ENCODE results near the gene KIF14.
"Not testable (repeated sequence)": the region's sequence is repeated elsewhere in the genome, so short reads cannot be mapped to it uniquely, and the experiment has no call there.

The KIF14 gene

DNA sequence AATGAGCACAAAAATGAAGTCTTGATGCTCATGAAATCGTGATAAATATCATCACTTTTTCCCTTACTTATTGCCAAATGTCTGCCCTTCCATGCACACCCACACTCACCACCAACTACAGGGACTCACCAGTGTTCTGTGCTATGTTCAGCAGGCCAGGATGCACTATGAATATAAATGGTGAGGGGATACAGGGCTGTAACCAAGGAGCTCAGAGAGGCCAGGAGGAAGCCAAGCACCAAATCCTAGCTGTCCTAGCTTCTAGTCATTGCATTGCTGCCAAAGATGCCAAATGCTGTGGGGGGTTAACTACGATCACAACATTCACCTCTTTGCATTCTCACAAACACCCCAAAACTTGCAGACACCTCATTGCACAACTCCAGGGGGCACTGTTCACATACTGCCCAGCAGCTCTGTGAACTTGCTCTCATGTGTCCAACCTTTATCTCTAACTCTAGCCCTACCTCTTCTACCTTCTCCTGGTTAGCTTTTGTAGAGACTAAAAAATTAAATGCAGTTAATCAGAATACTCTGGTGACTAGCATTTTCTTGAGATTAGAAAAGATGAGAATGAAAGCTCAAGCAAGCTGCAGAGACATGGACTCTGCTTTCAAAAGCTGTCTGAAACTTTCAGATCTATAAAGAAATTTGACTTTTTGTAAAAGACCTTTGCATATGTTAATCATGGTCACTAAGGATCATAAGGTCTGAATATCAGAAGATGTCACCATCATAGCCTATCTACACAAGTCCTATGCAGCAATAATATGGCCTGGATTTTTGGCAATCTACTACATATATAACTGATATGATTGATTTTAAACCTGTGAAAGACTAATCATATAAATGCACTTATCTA is 13.9 kb upstream of the KIF14 start:
- DNase-seq: peak; percentile 45

DNA sequence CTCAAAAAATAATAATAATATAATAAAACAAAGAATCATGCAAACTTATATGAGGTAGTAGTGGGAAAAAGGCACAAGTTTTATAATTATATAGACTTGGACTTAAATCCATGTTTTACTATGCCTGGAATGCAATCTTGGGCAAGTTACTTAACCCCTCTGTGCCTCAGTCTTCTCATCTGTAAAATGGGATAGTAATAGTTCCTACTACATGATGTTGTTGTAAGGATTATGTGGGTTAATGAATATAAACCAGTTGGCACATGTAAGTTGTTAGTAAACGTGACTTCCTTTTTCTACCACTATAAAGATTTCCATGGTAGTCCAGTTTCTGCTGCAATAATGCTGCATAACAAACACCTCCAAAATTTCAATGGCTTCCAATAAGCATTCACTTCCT is 10.8 kb upstream of the KIF14 start:
- DNase-seq: no peak

DNA sequence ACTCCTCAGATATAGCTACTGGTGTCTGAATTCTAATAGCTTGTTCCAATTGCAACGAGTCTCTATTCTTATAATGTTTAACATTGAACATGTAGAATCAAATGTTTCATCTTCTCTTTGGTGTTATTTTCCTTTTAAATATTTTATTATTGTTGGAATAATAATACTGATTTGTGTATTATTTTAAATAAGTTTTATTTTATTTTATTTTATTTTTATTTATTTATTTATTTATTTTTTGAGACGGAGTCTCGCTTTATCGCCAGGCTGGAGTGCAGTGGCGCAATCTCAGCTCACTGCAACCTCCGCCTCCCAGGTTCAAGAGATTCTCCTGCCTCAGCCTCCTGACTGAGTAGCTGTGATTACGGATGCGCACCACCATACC is 10.0 kb upstream of the KIF14 start:
- not testable (repeated sequence) for DNase-seq

DNA sequence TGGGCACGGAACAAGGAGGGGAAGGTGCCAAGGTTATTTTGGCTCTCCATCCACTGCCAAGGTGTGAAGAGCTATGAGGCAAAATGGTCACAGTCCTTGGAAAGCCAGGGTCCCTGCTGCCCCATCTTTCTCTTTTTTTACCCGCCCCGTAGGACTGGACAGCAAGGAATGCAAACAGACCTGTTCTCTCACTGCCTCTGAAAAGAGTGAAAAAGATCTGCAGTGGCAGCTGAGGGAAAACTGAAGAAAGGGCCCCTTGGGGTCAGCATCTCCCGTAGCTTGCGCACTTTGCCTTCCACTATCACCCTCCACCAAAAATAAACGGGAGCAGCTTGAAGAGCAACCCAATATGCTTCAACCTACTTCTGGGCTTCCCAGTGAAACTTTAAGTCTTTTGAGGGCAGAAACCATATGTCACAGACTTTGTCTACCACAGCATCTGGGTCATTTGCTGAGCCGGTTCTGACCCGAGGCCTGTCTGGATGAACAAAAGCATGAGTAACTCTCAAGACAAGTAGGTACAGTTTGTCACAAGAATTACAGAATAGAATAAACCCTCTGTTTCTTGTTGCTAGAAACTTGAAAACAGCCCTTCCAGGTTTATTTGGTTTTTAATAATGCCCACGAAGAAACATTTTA is 9.4 kb upstream of the KIF14 start:
- DNase-seq: no peak

DNA sequence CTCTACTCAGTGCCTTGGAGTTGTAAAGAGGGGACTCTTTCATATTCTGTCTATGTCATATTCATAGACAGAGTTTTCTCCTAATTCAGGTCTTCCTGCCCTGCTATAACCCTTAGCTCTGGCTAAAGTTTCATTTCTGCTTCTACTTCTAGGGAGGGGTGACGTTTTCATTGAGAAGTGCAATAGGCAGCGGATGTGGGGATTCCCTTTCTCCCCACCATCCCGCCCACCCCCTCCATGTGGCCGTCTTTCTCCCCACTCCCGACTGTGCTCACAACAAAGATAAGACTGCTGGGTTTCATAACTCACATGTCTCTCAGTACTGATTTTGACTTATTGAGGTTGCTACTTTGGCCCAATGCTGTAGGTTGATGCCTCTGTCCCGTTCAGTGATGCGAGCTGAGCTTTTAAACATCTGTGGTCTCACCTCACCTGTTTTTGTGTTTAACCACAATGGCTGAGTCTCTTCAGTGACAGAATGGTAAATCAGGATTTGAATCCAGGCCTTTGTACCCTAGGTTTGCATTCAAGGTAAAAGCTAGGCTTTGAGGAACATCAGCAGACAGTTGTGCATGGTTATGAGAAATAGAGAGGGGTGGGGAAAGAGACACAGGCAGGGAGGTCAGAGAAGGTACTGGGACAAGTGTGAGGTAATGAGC is 7.8 kb upstream of the KIF14 start:
- no peak for DNase-seq

DNA sequence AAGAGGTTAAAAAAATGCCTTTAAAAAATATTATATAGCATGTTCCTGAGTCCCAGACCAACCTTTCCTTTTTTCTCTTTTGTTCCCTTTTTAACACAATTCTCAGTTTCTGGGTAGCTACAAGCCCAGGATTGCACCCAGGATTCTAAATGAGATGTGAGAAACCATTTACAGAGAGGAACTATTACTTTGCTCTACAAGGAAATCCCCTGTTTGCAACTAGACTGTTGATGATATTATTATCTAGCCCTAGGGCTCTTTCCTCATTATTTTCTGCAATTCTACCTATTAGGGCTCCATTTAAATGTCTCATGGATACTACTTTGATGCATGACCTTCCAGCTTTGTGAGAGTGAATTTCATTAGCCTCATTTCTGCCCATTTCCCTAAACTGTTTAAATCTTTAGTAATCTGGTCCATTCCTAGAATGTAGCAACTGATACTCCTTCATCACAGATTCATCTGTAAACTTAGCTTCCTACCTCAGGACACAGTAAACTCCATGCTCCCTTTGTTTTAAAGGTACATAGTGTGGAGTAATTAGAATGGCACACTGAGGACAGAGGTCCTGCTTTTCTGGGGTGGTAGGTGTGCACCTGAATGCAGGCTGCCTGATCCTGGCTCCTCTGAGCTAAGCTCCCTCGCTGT is 7.1 kb upstream of the KIF14 start:
- DNase-seq: no peak

- no peak for DNase-seq
Observed at GRCh38 chr1:200626853-200627534, 6.4 kb upstream of the KIF14 start.

- DNase-seq: peak; percentile 41
Observed at GRCh38 chr1:200625381-200625824, 4.9 kb upstream of the KIF14 start.

- no peak for DNase-seq
Observed at GRCh38 chr1:200624679-200625335, 4.3 kb upstream of the KIF14 start.

- peak; percentile 55 for DNase-seq
Observed at GRCh38 chr1:200619894-200620272, 668 bp downstream of the KIF14 start.

GRCh38 chr1:200610846-200611245 is 9.7 kb downstream of the KIF14 start:
- no peak for DNase-seq

GRCh38 chr1:200602632-200603031 is 17.9 kb downstream of the KIF14 start:
- DNase-seq: no peak

DNA sequence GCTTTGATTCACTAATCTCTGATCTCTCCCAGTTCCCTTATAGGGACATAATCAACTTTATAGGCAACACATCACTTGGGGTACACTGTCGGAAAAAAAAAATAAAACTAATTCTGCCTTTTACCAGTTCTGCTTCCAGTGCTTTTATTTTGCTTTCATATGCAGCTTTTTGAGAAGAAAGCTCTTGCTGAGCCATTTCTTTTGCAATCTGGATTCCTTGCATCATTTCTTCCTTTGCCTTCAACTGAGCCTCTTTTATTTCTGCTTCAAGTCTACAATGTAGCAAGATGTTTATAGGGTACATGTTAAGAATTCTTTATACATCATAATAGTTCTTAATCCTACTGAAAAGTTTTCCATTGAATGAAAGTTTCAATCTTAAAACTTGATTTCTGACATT is 30.6 kb downstream of the KIF14 start:
- DNase-seq: no peak

DNA sequence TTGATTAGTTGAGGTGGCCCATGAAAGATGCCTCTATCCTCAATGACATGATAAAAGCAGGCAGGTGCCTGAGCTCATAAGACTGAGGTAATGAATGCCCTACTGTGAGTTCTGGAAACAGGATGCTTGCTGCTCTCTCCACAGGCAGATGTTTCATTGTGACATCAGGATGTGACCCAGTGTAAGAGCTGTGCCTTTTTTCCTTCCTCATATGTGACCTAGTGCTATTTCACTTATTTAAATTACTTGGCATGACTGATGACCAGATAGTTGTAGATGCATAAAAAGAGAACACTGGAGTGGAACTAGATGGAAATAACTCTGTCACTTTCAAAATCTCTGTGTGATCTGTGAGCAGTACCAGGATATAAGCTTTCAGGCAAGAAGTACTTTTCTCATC is 31.9 kb downstream of the KIF14 start:
- no peak for DNase-seq

DNA sequence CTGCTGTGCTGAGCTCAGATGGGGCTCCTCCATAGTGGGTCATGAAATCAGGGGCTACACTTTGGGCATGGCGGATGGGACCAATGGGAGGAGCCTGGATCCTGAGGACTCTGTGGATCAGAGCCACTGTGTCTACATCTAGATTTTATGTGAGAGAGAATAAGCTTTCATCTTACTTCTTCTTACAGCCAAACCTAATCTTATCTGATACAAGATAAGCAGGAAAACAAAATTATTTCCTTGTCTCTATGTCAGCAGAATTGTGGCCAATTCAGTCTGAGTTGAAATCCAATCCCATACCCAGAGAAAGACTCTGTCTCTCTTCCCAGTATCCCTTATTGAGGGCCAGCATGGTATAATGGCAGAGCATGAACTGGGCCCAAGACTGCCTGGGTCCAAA is 56.2 kb downstream of the KIF14 start:
- DNase-seq: no peak

DNA sequence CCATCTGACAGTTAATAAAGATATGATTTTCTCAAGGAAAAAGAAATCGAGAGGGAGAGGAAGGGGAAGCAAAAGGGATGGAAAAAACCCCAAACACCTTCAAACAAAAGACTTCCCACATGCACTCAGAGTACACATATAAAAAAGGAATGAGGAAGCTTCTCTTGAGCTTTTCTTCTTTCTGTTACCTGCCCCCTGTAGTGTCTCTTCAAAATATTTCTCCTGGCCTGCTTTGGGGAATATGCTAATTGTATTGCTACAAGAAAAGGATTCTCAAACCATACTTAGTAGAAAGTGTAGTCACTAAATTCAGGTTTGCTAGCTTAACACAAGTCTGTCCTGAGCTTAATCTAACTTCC is 58.7 kb downstream of the KIF14 start:
- no peak for DNase-seq

GRCh38 chr1:200558866-200559459 is 61.6 kb downstream of the KIF14 start:
- DNase-seq: peak; percentile 73

GRCh38 chr1:200556002-200556401 is 64.5 kb downstream of the KIF14 start:
- DNase-seq: no peak

GRCh38 chr1:200552737-200553136 is 67.8 kb downstream of the KIF14 start:
- DNase-seq: not testable (repeated sequence)

- DNase-seq: no peak
Observed at GRCh38 chr1:200550367-200550766, 70.2 kb downstream of the KIF14 start.

DNA sequence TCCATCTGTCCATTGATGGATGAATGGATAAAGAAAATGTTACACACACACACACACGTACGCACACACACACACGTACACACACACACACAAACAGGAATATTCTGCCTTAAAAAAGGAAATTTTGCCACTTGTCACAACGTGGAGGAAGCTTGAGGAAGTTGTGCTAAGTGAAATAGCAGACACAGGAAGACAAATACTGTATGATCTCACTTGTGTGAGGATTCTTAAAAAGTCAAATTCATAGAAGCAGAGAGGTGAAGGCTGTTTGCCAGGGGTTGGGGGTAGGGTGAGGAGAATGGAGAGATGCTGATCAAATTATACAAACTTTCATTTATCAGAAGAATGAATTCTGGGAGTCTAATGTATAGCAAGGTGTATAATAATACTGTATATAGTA is 73.2 kb downstream of the KIF14 start:
- DNase-seq: no peak

DNA sequence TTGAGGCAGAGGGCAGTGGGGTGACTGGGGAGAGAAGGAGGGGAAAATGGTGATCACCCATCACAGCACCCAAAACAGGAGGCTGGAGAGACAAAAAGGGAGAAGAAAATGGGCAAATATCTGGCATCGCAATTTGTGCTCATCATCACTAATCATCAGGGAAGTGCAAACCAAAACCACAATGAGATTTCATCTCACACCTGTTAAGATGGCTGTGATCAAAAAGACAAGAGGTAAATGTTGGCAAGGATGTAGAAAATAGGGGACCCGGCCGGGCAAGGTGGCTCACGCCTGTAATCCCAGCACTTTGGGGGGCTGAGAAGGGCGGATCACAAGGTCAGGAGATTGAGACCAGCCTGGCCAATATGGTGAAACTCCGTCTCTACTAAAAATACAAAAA is 74.0 kb downstream of the KIF14 start:
- DNase-seq: no peak
